ENCODE results near the gene PNMT.

The PNMT gene

GRCh38 chr17:39701784-39702422, 33.6 kb downstream of the PNMT start:
- Histone ChIP-seq H3K27me3 (peaks cover 36 to 54% (median 48%) of the 10 kb centered on the region in 11 experiments), H3K9ac (no peak overlapping the region), H4K20me1 (no peaks in the 10 kb centered on the region; a peak in 1 of 22 replicates), H3K36me3 (no peaks in the 10 kb centered on the region), H3K4me1 (peaks cover 13 to 42% (median 36%) of the 10 kb centered on the region in 10 experiments), H3K27ac (no peak overlapping the region), H3K4me3 (no peak overlapping the region), H3K4me2 (no peak overlapping the region), H3K9me3 (replicated peaks in 1 of 11) (no peaks in the 10 kb centered on the region)
- no peak for TF ChIP-seq Cebpa-rat (IDR thresholded peaks at IDR 0.05)

- H3K9ac ChIP-seq, result no peak overlapping the region
- peaks cover 38 to 47% (median 40%) of the 10 kb centered on the region in 11 experiments for H3K27me3 ChIP-seq
- H4K20me1 ChIP-seq, result no peaks in the 10 kb centered on the region; a peak in 1 of 22 replicates
- no peak overlapping the region for H3K27ac ChIP-seq
- no peak overlapping the region for H3K4me3 ChIP-seq
- TF ChIP-seq Cebpa-rat (IDR thresholded peaks at IDR 0.05), result no peak
- no peaks in the 10 kb centered on the region for H3K9me3 ChIP-seq (replicated peaks in 1 of 11)
- peak overlapping the region in 7 of 11 experiments; percentile 76 to 95 (median 90); a peak in 12 of 22 replicates for H3K4me2 ChIP-seq
- no peaks in the 10 kb centered on the region for H3K36me3 ChIP-seq
- H3K4me1 ChIP-seq, result peaks cover 20 to 55% (median 49%) of the 10 kb centered on the region in 10 experiments
These were observed 34.9 kb downstream of the PNMT start for GRCh38 chr17:39702901-39703893.

- Histone ChIP-seq H3K4me2 (peak overlapping the region in 8 of 11 experiments; percentile 76 to 95 (median 88); a peak in 13 of 22 replicates), H4K20me1 (no peaks in the 10 kb centered on the region; a peak in 1 of 22 replicates), H3K9me3 (replicated peaks in 1 of 11) (no peaks in the 10 kb centered on the region), H3K4me3 (no peak overlapping the region), H3K27ac (no peak overlapping the region), H3K4me1 (peaks cover 27 to 62% (median 56%) of the 10 kb centered on the region in 10 experiments), H3K9ac (no peak overlapping the region), H3K27me3 (peaks cover 32 to 40% (median 37%) of the 10 kb centered on the region in 11 experiments), H3K36me3 (no peaks in the 10 kb centered on the region)
- TF ChIP-seq Cebpa-rat (IDR thresholded peaks at IDR 0.05), result no peak
These were observed 35.7 kb downstream of the PNMT start for GRCh38 chr17:39703913-39704312.

GRCh38 chr17:39704821-39705551, 36.7 kb downstream of the PNMT start:
- TF ChIP-seq Cebpa-rat (IDR thresholded peaks at IDR 0.05), result no peak
- H3K9ac ChIP-seq, result peak overlapping the region in 8 of 11 experiments; percentile 15 to 56 (median 36); a peak in 10 of 22 replicates
- H3K4me1 ChIP-seq, result peaks cover 37 to 72% (median 66%) of the 10 kb centered on the region in 10 experiments

GRCh38 chr17:39705786-39706348, 37.6 kb downstream of the PNMT start:
- Histone ChIP-seq H4K20me1 (no peaks in the 10 kb centered on the region; a peak in 1 of 22 replicates), H3K36me3 (no peaks in the 10 kb centered on the region), H3K9ac (peak overlapping the region in 6 of 11 experiments; percentile 15 to 56 (median 36); a peak in 7 of 22 replicates), H3K9me3 (replicated peaks in 1 of 11) (no peaks in the 10 kb centered on the region), H3K27me3 (peaks cover 13 to 26% (median 17%) of the 10 kb centered on the region in 11 experiments), H3K4me3 (no peak overlapping the region), H3K4me1 (peaks cover 37 to 81% (median 75%) of the 10 kb centered on the region in 10 experiments), H3K27ac (peak overlapping the region in 3 of 11 experiments; percentile 17 to 29 (median 20); a peak in 1 of 22 replicates), H3K4me2 (peak overlapping the region; percentile 37 to 95 (median 82); a peak in 21 of 22 replicates)
- no peak for TF ChIP-seq Cebpa-rat (IDR thresholded peaks at IDR 0.05)

More at GRCh38 chr17:39704821-39705551, 36.7 kb downstream of the PNMT start:
- Histone ChIP-seq H4K20me1 (no peaks in the 10 kb centered on the region; a peak in 1 of 22 replicates), H3K27me3 (peaks cover 21 to 35% (median 26%) of the 10 kb centered on the region in 11 experiments), H3K4me2 (peak overlapping the region; percentile 37 to 95 (median 82)), H3K9me3 (replicated peaks in 1 of 11) (no peaks in the 10 kb centered on the region), H3K36me3 (no peaks in the 10 kb centered on the region), H3K27ac (peak overlapping the region in 3 of 11 experiments; percentile 15 to 29 (median 20); a peak in 2 of 22 replicates), H3K4me3 (no peak overlapping the region; a peak in 1 of 20 replicates)

- H3K27me3 ChIP-seq, result peaks cover 7 to 21% (median 12%) of the 10 kb centered on the region in 11 experiments
- H3K9me3 ChIP-seq (replicated peaks in 1 of 11), result no peaks in the 10 kb centered on the region
- no peak overlapping the region for H3K27ac ChIP-seq
- H3K4me2 ChIP-seq, result peak overlapping the region in 9 of 11 experiments; percentile 64 to 95 (median 87); a peak in 18 of 22 replicates
- H3K9ac ChIP-seq, result peak overlapping the region in 2 of 11 experiments; percentile 22 to 36; a peak in 2 of 22 replicates
- no peak for TF ChIP-seq Cebpa-rat (IDR thresholded peaks at IDR 0.05)
- H4K20me1 ChIP-seq, result no peaks in the 10 kb centered on the region; a peak in 1 of 22 replicates
- H3K36me3 ChIP-seq, result no peaks in the 10 kb centered on the region
- no peak overlapping the region for H3K4me3 ChIP-seq
- H3K4me1 ChIP-seq, result peaks cover 37 to 86% (median 80%) of the 10 kb centered on the region in 10 experiments
These were observed 38.1 kb downstream of the PNMT start for GRCh38 chr17:39706383-39706782.

GRCh38 chr17:39706921-39707337, 38.7 kb downstream of the PNMT start:
- no peak overlapping the region for H3K4me3 ChIP-seq
- peaks cover 2 to 15% (median 6%) of the 10 kb centered on the region in 11 experiments; a peak in 20 of 22 replicates for H3K27me3 ChIP-seq
- peak overlapping the region; percentile 52 to 95 (median 82); a peak in 21 of 22 replicates for H3K4me2 ChIP-seq
- no peaks in the 10 kb centered on the region; a peak in 1 of 22 replicates for H4K20me1 ChIP-seq
- H3K9me3 ChIP-seq (replicated peaks in 1 of 11), result no peaks in the 10 kb centered on the region
- no peak overlapping the region for H3K27ac ChIP-seq
- H3K9ac ChIP-seq, result peak overlapping the region in 1 of 11 experiments; percentile 22; a peak in 1 of 22 replicates
- TF ChIP-seq Cebpa-rat (IDR thresholded peaks at IDR 0.05), result no peak
- no peaks in the 10 kb centered on the region for H3K36me3 ChIP-seq
- H3K4me1 ChIP-seq, result peaks cover 37 to 92% (median 86%) of the 10 kb centered on the region in 10 experiments
